Astrocyte (in vitro differentiated cells and primary cell): ENCODE measurements around the gene PDZRN4.

Source experiments
- EZH2 ChIP-seq: IDR thresholded peaks from 2 replicates; pipeline ENCODE4 v1.6.1; 2012; ENCODE audit warnings: mild to moderate bottlenecking, low read length, inconsistent platforms; ENCODE audit not compliant: insufficient read depth
- TF ChIP-seq, protein P1 (sequence below): IDR thresholded peaks from 2 replicates; pipeline ENCODE4 v1.5.1; 2011; ENCODE audit warnings: low read depth, mild to moderate bottlenecking, inconsistent platforms, low read length, moderate library complexity; ENCODE audit not compliant: insufficient read depth

DNA sequence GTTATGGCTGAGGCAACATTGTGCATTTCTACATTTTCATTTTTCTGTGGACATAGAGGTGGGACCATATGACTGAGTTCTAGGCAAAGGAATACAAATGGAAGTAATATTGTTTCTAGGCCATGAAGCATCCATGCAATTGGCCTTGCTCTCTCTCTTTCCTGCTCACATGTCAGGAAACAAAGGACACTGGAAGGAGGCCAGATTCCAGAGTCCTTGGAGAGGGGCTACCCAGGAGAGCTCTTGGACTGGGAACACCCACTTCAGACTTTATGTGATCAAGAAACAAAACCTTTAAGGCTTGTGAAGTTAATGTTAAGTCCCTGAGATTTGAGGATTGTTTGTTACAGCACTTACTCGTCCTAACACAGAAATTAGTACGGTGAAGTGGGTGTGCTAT is 32.8 kb downstream of the PDZRN4 start:
- TF ChIP-seq, protein P1, sequence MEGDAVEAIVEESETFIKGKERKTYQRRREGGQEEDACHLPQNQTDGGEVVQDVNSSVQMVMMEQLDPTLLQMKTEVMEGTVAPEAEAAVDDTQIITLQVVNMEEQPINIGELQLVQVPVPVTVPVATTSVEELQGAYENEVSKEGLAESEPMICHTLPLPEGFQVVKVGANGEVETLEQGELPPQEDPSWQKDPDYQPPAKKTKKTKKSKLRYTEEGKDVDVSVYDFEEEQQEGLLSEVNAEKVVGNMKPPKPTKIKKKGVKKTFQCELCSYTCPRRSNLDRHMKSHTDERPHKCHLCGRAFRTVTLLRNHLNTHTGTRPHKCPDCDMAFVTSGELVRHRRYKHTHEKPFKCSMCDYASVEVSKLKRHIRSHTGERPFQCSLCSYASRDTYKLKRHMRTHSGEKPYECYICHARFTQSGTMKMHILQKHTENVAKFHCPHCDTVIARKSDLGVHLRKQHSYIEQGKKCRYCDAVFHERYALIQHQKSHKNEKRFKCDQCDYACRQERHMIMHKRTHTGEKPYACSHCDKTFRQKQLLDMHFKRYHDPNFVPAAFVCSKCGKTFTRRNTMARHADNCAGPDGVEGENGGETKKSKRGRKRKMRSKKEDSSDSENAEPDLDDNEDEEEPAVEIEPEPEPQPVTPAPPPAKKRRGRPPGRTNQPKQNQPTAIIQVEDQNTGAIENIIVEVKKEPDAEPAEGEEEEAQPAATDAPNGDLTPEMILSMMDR, result no peak
- TF ChIP-seq EZH2, result no peak
